ENCODE results near the gene KIAA1191.

Gene KIAA1191

GRCh38 chr5:176342158-176342483 lies 19.4 kb downstream of the KIAA1191 start:
- no peak for ATAC-seq
- TF ChIP-seq PPARA (CRISPR knock-in tag; IDR thresholded peaks at IDR 0.05; ENCODE audit: borderline replicate concordance), result no peak
- TF ChIP-seq ZFP3 (CRISPR knock-in tag; IDR thresholded peaks at IDR 0.05), result no peak
- no peak for TF ChIP-seq ZNF8 (CRISPR knock-in tag; IDR thresholded peaks at IDR 0.05)
- no peak for TF ChIP-seq ZNF565 (CRISPR knock-in tag; conservative IDR thresholded peaks at IDR 0.05; ENCODE audit: low read depth)
- TF ChIP-seq TCF4 (CRISPR knock-in tag; IDR thresholded peaks at IDR 0.05; ENCODE audit: borderline replicate concordance), result no peak
- no peak for TF ChIP-seq CSDC2 (CRISPR knock-in tag; IDR thresholded peaks at IDR 0.05)
- TF ChIP-seq, protein P1, sequence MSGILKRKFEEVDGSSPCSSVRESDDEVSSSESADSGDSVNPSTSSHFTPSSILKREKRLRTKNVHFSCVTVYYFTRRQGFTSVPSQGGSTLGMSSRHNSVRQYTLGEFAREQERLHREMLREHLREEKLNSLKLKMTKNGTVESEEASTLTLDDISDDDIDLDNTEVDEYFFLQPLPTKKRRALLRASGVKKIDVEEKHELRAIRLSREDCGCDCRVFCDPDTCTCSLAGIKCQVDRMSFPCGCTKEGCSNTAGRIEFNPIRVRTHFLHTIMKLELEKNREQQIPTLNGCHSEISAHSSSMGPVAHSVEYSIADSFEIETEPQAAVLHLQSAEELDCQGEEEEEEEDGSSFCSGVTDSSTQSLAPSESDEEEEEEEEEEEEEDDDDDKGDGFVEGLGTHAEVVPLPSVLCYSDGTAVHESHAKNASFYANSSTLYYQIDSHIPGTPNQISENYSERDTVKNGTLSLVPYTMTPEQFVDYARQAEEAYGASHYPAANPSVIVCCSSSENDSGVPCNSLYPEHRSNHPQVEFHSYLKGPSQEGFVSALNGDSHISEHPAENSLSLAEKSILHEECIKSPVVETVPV (CRISPR knock-in tag; IDR thresholded peaks at IDR 0.05), result no peak
- TF ChIP-seq SNAI2 (CRISPR knock-in tag; IDR thresholded peaks at IDR 0.05), result no peak
- TF ChIP-seq TOX (CRISPR knock-in tag; IDR thresholded peaks at IDR 0.05; ENCODE audit: borderline replicate concordance), result no peak
- TF ChIP-seq, protein P2, sequence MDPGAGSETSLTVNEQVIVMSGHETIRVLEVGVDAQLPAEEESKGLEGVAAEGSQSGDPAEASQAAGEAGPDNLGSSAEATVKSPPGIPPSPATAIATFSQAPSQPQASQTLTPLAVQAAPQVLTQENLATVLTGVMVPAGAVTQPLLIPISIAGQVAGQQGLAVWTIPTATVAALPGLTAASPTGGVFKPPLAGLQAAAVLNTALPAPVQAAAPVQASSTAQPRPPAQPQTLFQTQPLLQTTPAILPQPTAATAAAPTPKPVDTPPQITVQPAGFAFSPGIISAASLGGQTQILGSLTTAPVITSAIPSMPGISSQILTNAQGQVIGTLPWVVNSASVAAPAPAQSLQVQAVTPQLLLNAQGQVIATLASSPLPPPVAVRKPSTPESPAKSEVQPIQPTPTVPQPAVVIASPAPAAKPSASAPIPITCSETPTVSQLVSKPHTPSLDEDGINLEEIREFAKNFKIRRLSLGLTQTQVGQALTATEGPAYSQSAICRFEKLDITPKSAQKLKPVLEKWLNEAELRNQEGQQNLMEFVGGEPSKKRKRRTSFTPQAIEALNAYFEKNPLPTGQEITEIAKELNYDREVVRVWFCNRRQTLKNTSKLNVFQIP (CRISPR knock-in tag; IDR thresholded peaks at IDR 0.05; ENCODE audit: borderline replicate concordance, low read depth), result no peak
- no peak for TF ChIP-seq ISL1 (CRISPR knock-in tag; IDR thresholded peaks at IDR 0.05)
- TF ChIP-seq, protein P3, sequence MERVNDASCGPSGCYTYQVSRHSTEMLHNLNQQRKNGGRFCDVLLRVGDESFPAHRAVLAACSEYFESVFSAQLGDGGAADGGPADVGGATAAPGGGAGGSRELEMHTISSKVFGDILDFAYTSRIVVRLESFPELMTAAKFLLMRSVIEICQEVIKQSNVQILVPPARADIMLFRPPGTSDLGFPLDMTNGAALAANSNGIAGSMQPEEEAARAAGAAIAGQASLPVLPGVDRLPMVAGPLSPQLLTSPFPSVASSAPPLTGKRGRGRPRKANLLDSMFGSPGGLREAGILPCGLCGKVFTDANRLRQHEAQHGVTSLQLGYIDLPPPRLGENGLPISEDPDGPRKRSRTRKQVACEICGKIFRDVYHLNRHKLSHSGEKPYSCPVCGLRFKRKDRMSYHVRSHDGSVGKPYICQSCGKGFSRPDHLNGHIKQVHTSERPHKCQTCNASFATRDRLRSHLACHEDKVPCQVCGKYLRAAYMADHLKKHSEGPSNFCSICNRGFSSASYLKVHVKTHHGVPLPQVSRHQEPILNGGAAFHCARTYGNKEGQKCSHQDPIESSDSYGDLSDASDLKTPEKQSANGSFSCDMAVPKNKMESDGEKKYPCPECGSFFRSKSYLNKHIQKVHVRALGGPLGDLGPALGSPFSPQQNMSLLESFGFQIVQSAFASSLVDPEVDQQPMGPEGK (CRISPR knock-in tag; IDR thresholded peaks at IDR 0.05; ENCODE audit: borderline replicate concordance), result no peak
- no peak for TF ChIP-seq ZFP30 (CRISPR knock-in tag; IDR thresholded peaks at IDR 0.05)
- TF ChIP-seq RARB (CRISPR knock-in tag; IDR thresholded peaks at IDR 0.05), result no peak
- TF ChIP-seq, protein P4, sequence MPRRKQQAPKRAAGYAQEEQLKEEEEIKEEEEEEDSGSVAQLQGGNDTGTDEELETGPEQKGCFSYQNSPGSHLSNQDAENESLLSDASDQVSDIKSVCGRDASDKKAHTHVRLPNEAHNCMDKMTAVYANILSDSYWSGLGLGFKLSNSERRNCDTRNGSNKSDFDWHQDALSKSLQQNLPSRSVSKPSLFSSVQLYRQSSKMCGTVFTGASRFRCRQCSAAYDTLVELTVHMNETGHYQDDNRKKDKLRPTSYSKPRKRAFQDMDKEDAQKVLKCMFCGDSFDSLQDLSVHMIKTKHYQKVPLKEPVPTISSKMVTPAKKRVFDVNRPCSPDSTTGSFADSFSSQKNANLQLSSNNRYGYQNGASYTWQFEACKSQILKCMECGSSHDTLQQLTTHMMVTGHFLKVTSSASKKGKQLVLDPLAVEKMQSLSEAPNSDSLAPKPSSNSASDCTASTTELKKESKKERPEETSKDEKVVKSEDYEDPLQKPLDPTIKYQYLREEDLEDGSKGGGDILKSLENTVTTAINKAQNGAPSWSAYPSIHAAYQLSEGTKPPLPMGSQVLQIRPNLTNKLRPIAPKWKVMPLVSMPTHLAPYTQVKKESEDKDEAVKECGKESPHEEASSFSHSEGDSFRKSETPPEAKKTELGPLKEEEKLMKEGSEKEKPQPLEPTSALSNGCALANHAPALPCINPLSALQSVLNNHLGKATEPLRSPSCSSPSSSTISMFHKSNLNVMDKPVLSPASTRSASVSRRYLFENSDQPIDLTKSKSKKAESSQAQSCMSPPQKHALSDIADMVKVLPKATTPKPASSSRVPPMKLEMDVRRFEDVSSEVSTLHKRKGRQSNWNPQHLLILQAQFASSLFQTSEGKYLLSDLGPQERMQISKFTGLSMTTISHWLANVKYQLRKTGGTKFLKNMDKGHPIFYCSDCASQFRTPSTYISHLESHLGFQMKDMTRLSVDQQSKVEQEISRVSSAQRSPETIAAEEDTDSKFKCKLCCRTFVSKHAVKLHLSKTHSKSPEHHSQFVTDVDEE (CRISPR knock-in tag; IDR thresholded peaks at IDR 0.05), result no peak
- TF ChIP-seq ZNF70 (CRISPR knock-in tag; IDR thresholded peaks at IDR 0.05), result no peak
- TF ChIP-seq ESRRG (CRISPR knock-in tag; IDR thresholded peaks at IDR 0.05), result no peak

DNA sequence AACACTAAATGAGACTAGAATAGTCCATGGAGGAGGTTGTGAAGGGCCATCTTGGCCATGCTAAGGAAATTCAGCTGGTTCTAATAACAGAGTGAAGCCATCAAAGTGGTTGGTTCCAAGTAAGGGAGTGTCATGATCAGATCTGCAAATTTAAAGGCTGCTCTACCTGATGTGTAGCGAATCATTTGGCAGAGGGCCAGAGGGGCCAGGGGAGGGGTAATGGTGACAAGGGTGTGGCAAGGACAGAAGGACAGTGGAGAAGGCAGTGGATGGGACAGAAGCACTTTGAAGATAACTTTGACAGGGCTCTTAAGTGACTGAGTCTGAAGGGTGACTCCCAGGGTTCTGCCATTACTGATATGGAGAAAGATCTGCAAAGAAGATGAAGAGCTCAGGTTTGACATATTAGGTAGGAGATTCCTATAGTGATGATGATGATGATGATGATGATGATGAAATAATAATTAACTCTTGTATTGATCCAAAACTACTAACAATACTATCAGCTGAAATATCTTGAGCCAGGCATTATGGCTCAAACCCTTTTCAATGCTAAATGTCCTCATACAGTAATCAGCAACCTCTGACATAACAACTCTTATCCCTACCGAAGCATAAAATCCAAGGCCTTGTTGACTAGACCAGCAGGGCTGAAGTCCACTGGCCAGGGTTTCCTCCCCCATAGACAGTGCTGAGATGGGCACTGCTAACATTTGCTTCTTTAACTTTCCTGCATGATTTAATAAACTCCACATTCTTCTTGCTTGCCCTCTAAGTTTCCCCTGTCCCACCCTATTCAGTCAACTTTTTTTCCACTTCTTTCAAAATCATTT lies 20.0 kb downstream of the KIAA1191 start:
- ATAC-seq, result no peak
- TF ChIP-seq ARNTL (CRISPR knock-in tag; IDR thresholded peaks at IDR 0.05; ENCODE audit: borderline replicate concordance, low read depth) (no peak), ZNF8 (CRISPR knock-in tag; IDR thresholded peaks at IDR 0.05) (no peak), TOX (CRISPR knock-in tag; IDR thresholded peaks at IDR 0.05; ENCODE audit: borderline replicate concordance) (no peak), ZC3H10 (CRISPR knock-in tag; IDR thresholded peaks at IDR 0.05) (no peak), ESRRG (CRISPR knock-in tag; IDR thresholded peaks at IDR 0.05) (no peak), BACH2 (CRISPR knock-in tag; IDR thresholded peaks at IDR 0.05; ENCODE audit: borderline replicate concordance) (no peak), ZNF565 (CRISPR knock-in tag; conservative IDR thresholded peaks at IDR 0.05; ENCODE audit: low read depth) (no peak), CSDC2 (CRISPR knock-in tag; IDR thresholded peaks at IDR 0.05) (no peak), ZFP3 (CRISPR knock-in tag; IDR thresholded peaks at IDR 0.05) (no peak), ZNF70 (CRISPR knock-in tag; IDR thresholded peaks at IDR 0.05) (no peak), ISL1 (CRISPR knock-in tag; IDR thresholded peaks at IDR 0.05) (no peak), SNAI2 (CRISPR knock-in tag; IDR thresholded peaks at IDR 0.05) (no peak), PPARA (CRISPR knock-in tag; IDR thresholded peaks at IDR 0.05; ENCODE audit: borderline replicate concordance) (no peak), OSR1 (CRISPR knock-in tag; IDR thresholded peaks at IDR 0.05) (no peak), ZFP30 (CRISPR knock-in tag; IDR thresholded peaks at IDR 0.05) (no peak)
- TF ChIP-seq, protein P4 (CRISPR knock-in tag; IDR thresholded peaks at IDR 0.05), result no peak
- TF ChIP-seq, protein P1 (CRISPR knock-in tag; IDR thresholded peaks at IDR 0.05), result no peak
- TF ChIP-seq, protein P2 (CRISPR knock-in tag; IDR thresholded peaks at IDR 0.05; ENCODE audit: borderline replicate concordance, low read depth), result no peak
